ENCODE measurements around the gene CTBP2. TPM values are rescaled to one million over a fixed set of nuclear protein-coding genes. Genes with fewer than 3 reads are reported as not detected.
A peak's percentile ranks its signal among the peaks of the same experiment; 100 is the strongest.

The CTBP2 gene
- total RNA-seq, result 10 to 100 TPM; 53.1 to 91.2 (median 65.9) TPM

DNA sequence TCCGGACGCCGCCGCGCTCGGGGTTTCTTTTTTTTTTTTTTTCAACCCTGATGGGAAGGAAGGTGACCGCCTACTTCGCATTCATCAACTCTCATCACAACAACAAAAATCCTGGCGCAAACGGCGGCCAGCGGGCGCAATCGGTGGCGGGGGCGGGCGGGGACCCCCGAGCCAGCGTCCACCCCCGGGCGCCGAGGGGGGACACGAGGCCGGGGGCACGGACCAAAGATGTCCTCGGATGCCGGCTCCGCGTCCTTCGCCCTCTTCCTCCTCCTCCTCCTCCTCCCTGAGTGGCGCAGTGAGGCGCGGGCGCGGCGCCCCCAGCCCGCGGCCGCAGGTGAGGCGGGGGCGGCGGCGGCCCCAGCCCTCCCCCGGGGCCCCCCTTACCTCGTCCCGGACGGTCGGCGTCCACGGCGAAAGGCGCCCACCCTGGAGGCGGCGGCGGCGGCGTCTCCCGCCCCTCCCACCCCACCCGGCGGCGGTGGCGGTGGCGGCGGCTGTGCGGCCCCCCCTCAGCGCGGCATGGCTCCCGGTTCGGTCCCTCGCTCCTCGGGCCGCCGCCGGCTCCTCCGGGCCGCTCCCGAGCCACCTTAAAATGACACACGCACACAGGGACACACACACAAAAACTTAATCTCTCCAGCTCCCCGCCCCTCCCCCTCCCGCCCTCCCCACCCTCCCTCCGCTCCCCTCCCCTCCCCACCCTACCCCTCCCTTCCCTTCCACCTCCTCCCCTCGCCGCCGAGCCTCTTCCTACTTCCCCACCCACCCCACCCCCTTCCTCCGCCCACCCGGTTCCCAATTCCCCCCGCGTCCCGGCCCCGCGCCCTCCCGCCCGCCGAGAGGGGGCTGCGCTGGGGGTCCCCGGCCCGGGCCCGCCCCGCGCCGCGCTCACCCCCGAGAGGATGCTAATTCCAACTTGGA lies at the start of gene CTBP2:
Gene CTBP2 (minus strand): TSS at position 632 of the 924 bp plus-strand sequence.
- TF ChIP-seq POLR2AphosphoS5 (IDR thresholded peaks at IDR 0.05) (peak in 1 of 3 donors; percentile 40), POLR2A (IDR thresholded peaks at IDR 0.05) (no peak)
- Histone ChIP-seq H3K27me3 (no peaks in the 10 kb centered on the region), H3K4me3 (peak within 1 kb of the TSS; percentile 87 to 97 (median 91)), H3K9me3 (no peaks in the 10 kb centered on the region), H3K36me3 (no peaks in the 10 kb centered on the region), H3K27ac (peak within 1 kb of the TSS; percentile 99), H3K4me1 (peaks cover 4 to 11% of the 10 kb centered on the region in 2 donors)
- intact Hi-C loops (cut with DNase I; ENCODE audit: low total_unique reads), result loop anchor here (5.0 kb wide), 2 partner anchors 97 to 98 kb away; no protein-coding TSS in a partner anchor
- DNase-seq (ENCODE audit: low spot score in 2 of 2), result peak; percentile 51 to 55

- H3K9me3 ChIP-seq, result no peaks in the 10 kb centered on the region
- no peak for TF ChIP-seq POLR2A (IDR thresholded peaks at IDR 0.05)
- no peak for TF ChIP-seq POLR2AphosphoS5 (IDR thresholded peaks at IDR 0.05)
- TF ChIP-seq, protein P1, sequence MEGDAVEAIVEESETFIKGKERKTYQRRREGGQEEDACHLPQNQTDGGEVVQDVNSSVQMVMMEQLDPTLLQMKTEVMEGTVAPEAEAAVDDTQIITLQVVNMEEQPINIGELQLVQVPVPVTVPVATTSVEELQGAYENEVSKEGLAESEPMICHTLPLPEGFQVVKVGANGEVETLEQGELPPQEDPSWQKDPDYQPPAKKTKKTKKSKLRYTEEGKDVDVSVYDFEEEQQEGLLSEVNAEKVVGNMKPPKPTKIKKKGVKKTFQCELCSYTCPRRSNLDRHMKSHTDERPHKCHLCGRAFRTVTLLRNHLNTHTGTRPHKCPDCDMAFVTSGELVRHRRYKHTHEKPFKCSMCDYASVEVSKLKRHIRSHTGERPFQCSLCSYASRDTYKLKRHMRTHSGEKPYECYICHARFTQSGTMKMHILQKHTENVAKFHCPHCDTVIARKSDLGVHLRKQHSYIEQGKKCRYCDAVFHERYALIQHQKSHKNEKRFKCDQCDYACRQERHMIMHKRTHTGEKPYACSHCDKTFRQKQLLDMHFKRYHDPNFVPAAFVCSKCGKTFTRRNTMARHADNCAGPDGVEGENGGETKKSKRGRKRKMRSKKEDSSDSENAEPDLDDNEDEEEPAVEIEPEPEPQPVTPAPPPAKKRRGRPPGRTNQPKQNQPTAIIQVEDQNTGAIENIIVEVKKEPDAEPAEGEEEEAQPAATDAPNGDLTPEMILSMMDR (IDR thresholded peaks at IDR 0.05), result no peak
- H3K27me3 ChIP-seq, result no peaks in the 10 kb centered on the region
- no peaks in the 10 kb centered on the region for H3K36me3 ChIP-seq
- H3K4me1 ChIP-seq, result no peaks in the 10 kb centered on the region
- DNase-seq (ENCODE audit: low spot score in 2 of 2), result no peak
- H3K4me3 ChIP-seq, result peak overlapping the region in 2 of 3 donors; percentile 18 to 47
- H3K27ac ChIP-seq, result peak overlapping the region in 1 of 2 donors; percentile 27
- intact Hi-C loops (cut with DNase I; ENCODE audit: low total_unique reads), result no loop called here
Measured at GRCh38 chr10:125209591-125210355, 49.4 kb upstream of the CTBP2 start.

- DNase-seq (ENCODE audit: low spot score in 2 of 2), result peak in 1 of 2 donors; percentile 26
- Histone ChIP-seq H3K4me3 (peak overlapping the region in 2 of 3 donors; percentile 18 to 47), H3K4me1 (no peaks in the 10 kb centered on the region), H3K27me3 (no peaks in the 10 kb centered on the region), H3K27ac (peak overlapping the region in 1 of 2 donors; percentile 27), H3K36me3 (no peaks in the 10 kb centered on the region), H3K9me3 (no peaks in the 10 kb centered on the region)
- intact Hi-C loops (cut with DNase I; ENCODE audit: low total_unique reads), result no loop called here
- TF ChIP-seq, protein P1 (IDR thresholded peaks at IDR 0.05), result no peak
- TF ChIP-seq POLR2AphosphoS5 (IDR thresholded peaks at IDR 0.05) (no peak), POLR2A (IDR thresholded peaks at IDR 0.05) (no peak)
Measured at GRCh38 chr10:125208854-125209565, 48.6 kb upstream of the CTBP2 start.

GRCh38 chr10:125206623-125207022 lies 46.3 kb upstream of the CTBP2 start:
- no peak for TF ChIP-seq POLR2A (IDR thresholded peaks at IDR 0.05)
- TF ChIP-seq POLR2AphosphoS5 (IDR thresholded peaks at IDR 0.05), result no peak
- TF ChIP-seq, protein P1 (IDR thresholded peaks at IDR 0.05), result no peak
- H3K27me3 ChIP-seq, result no peaks in the 10 kb centered on the region
- no peak for DNase-seq (ENCODE audit: low spot score in 2 of 2)
- H3K9me3 ChIP-seq, result no peaks in the 10 kb centered on the region
- intact Hi-C loops (cut with DNase I; ENCODE audit: low total_unique reads), result no loop called here
- H3K27ac ChIP-seq, result no peak overlapping the region
- H3K36me3 ChIP-seq, result no peaks in the 10 kb centered on the region
- no peak overlapping the region for H3K4me3 ChIP-seq
- H3K4me1 ChIP-seq, result no peaks in the 10 kb centered on the region

DNA sequence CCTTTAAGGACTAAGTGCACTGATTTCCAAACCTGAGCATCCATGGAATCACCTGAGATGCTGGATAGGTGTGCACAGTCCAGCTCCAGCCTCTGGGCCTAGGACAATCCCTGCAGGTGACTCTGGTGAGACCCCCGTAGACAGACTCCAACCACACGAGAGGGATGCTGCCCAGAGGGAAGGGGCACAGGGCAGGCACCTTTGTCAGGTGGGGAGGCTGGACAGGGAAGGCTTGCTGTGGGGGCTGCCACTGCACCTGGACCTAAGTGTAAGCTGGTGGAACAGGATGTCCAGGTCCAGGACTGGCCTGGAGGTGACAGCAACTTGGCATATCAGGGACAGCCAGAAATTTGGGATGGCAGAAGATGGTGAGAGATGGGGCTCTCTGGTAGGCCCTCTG lies 45.1 kb upstream of the CTBP2 start:
- H3K27me3 ChIP-seq, result no peaks in the 10 kb centered on the region
- no peak overlapping the region for H3K27ac ChIP-seq
- TF ChIP-seq POLR2AphosphoS5 (IDR thresholded peaks at IDR 0.05) (no peak), POLR2A (IDR thresholded peaks at IDR 0.05) (no peak)
- TF ChIP-seq, protein P1 (IDR thresholded peaks at IDR 0.05), result no peak
- intact Hi-C loops (cut with DNase I; ENCODE audit: low total_unique reads), result no loop called here
- H3K4me3 ChIP-seq, result no peak overlapping the region
- DNase-seq (ENCODE audit: low spot score in 2 of 2), result no peak
- H3K36me3 ChIP-seq, result no peaks in the 10 kb centered on the region
- no peaks in the 10 kb centered on the region for H3K9me3 ChIP-seq
- H3K4me1 ChIP-seq, result no peaks in the 10 kb centered on the region

Data from breast epithelium (tissue), 4 donors.